M059J (cell line): Measurements from ENCODE around the gene EP400. TPM values are rescaled to one million over a fixed set of nuclear protein-coding genes. Genes with fewer than 3 reads are reported as not detected.
"Not testable (repeated sequence)": the region's sequence is repeated elsewhere in the genome, so short reads cannot be mapped to it uniquely, and the experiment has no call there.

Experiments
- DNase-seq: peaks from one replicate; pipeline ENCODE4 v3.0.0-alpha.2; 2012; ENCODE audit warnings: low read depth
- total RNA-seq: library from RNA; depleted of rRNA; stranded (reverse); fragments of >200 nt; shearing (Covaris generic); gene quantifications from 2 replicates; pipeline ENCODE4 v1.2.3, GENCODE V29; 2014

Gene EP400
- total RNA-seq, 1 experiment from 2014 or later, result 8.0 TPM

GRCh38 chr12:132066749-132067148 is 117.0 kb downstream of the EP400 start:
- no peak for DNase-seq

GRCh38 chr12:132067182-132067581 is 117.4 kb downstream of the EP400 start:
- DNase-seq, result peak; percentile 5

- DNase-seq, result no peak
These were observed 118.5 kb downstream of the EP400 start for GRCh38 chr12:132068250-132068649.

- no peak for DNase-seq
These were observed 119.7 kb downstream of the EP400 start for GRCh38 chr12:132069336-132069985.

- DNase-seq, result no peak
These were observed 120.6 kb downstream of the EP400 start for GRCh38 chr12:132070298-132070697.

GRCh38 chr12:132071040-132071810 is 121.5 kb downstream of the EP400 start:
- DNase-seq, result no peak

GRCh38 chr12:132071830-132072384 is 122.2 kb downstream of the EP400 start:
- no peak for DNase-seq

- DNase-seq, result no peak
These were observed 124.5 kb downstream of the EP400 start for GRCh38 chr12:132074216-132074615.

GRCh38 chr12:132075026-132075713 is 125.4 kb downstream of the EP400 start:
- no peak for DNase-seq

- no peak for DNase-seq
These were observed 126.2 kb downstream of the EP400 start for GRCh38 chr12:132075714-132076553.

GRCh38 chr12:132076711-132077110 is 127.0 kb downstream of the EP400 start:
- DNase-seq, result no peak

- DNase-seq, result no peak
These were observed 127.8 kb downstream of the EP400 start for GRCh38 chr12:132077322-132078100.

- peak; percentile 81 for DNase-seq
These were observed 128.4 kb downstream of the EP400 start for GRCh38 chr12:132078190-132078589.

- no peak for DNase-seq
These were observed 129.5 kb downstream of the EP400 start for GRCh38 chr12:132079200-132079599.

- no peak for DNase-seq
These were observed 130.0 kb downstream of the EP400 start for GRCh38 chr12:132079695-132080094.

GRCh38 chr12:132080515-132080914 is 130.8 kb downstream of the EP400 start:
- not testable (repeated sequence) for DNase-seq

GRCh38 chr12:132081423-132081822 is 131.7 kb downstream of the EP400 start:
- DNase-seq, result no peak

- no peak for DNase-seq
These were observed 133.8 kb downstream of the EP400 start for GRCh38 chr12:132083614-132083940.

GRCh38 chr12:132083941-132084620 is 134.3 kb downstream of the EP400 start:
- DNase-seq, result peak; percentile 83

- peak; percentile 35 for DNase-seq
These were observed 135.0 kb downstream of the EP400 start for GRCh38 chr12:132084621-132085290.
